ENCODE data around the gene DNTT. TPM values are rescaled to one million over a fixed set of nuclear protein-coding genes. Genes with fewer than 3 reads are reported as not detected.
A peak's percentile ranks its signal among the peaks of the same experiment; 100 is the strongest.

The DNTT gene
- total and polyA plus RNA-seq, 4 donors: not detected

DNA sequence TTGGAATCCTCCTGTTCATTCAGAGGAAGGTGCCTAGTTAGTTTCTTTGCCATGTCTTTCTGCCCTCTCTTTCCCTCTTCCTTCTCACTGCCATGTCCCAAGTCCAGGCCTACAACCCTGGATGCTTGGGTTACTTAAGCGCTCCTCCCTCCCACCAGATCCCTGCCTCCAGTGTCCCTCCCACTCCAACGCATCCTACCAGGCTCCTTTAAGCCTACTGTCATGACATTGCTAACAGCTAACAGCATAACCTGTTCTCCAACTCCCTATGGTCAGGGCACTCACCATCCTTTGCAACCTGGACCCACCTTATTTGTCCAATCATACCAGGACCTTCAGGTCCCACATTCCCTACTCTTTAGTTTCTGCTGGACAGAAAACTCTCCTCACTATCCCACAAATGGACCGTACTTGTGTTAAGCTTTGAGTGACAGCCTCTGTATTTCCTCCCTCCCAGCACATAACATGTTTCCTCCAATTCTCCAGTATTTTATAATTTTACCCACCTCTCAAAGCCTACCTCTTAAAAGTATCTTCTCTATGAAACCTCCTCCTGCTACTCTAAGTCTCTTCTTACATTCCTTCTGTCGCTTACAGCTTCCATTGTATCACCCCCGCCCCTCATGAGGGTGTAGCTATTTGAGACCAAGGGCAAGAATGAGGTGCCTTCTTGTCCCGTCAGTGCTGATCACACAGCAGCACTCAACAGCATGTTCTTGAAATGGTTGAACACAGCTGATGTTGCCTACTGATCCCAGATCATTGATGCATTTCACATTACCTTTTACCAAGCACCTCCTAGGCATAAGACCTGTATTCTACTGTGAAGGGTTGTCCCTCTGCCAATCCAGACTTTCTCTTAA lies 34.6 kb upstream of the DNTT start:
- Histone ChIP-seq H3K9me3 (ENCODE audit: control insufficient read depth in 4 of 4, insufficient read depth in 3 of 4, low read length in 3 of 4) (peaks cover 0 to 3% (median 0%) of the 10 kb centered on the region in 4 donors), H3K4me1 (ENCODE audit: control insufficient read depth in 5 of 5, insufficient read depth in 5 of 5, low read length in 5 of 5) (peaks cover 0 to 28% (median 5%) of the 10 kb centered on the region in 5 donors), H3K27me3 (ENCODE audit: control insufficient read depth in 3 of 3, insufficient read depth in 3 of 3, low read length in 2 of 3) (no peaks in the 10 kb centered on the region), H3K27ac (ENCODE audit: low read depth in 1 of 2, low read length in 1 of 2) (no peak overlapping the region), H3K36me3 (ENCODE audit: control insufficient read depth in 4 of 4, insufficient read depth in 4 of 4, low read length in 4 of 4) (no peaks in the 10 kb centered on the region), H3K4me3 (no peak overlapping the region), H3K9ac (ENCODE audit: insufficient read depth in 1 of 2, low read length in 2 of 2) (no peak overlapping the region)
- ATAC-seq (ENCODE audit: insufficient read depth, low FRiP score) (no peak), DNase-seq (no peak)
- WGBS, 2 donors: 79 to 81% methylated on average over 6 of the region's 6 CpGs
- TF ChIP-seq, protein P1, sequence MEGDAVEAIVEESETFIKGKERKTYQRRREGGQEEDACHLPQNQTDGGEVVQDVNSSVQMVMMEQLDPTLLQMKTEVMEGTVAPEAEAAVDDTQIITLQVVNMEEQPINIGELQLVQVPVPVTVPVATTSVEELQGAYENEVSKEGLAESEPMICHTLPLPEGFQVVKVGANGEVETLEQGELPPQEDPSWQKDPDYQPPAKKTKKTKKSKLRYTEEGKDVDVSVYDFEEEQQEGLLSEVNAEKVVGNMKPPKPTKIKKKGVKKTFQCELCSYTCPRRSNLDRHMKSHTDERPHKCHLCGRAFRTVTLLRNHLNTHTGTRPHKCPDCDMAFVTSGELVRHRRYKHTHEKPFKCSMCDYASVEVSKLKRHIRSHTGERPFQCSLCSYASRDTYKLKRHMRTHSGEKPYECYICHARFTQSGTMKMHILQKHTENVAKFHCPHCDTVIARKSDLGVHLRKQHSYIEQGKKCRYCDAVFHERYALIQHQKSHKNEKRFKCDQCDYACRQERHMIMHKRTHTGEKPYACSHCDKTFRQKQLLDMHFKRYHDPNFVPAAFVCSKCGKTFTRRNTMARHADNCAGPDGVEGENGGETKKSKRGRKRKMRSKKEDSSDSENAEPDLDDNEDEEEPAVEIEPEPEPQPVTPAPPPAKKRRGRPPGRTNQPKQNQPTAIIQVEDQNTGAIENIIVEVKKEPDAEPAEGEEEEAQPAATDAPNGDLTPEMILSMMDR (IDR thresholded peaks at IDR 0.05; ENCODE audit: control extremely low read depth, extremely low read depth): no peak

DNA sequence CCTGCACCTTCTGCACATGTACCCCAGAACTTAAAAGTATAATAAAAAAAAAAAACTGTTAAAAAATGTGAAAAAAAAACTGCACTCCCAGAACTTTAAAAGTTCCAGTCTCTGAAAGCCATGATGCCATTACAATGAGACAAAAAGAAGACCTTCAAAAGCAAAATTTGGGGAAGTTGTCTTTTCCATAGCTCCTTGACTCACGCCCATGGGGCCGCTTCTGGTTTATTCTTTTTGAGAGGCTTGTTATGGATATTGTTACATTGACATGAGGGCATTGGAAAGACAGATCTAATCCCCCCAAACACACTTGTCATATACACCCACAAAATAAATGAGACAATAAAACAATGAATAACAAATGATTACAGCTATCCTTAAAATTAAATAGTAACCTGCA lies 33.7 kb upstream of the DNTT start:
- 60 to 75% methylated on average over 2 of the region's 2 CpGs for WGBS, 2 donors
- DNase-seq (no peak), ATAC-seq (ENCODE audit: insufficient read depth, low FRiP score) (no peak)
- Histone ChIP-seq H3K4me1 (ENCODE audit: control insufficient read depth in 5 of 5, insufficient read depth in 5 of 5, low read length in 5 of 5) (peaks cover 0 to 28% (median 5%) of the 10 kb centered on the region in 5 donors), H3K36me3 (ENCODE audit: control insufficient read depth in 4 of 4, insufficient read depth in 4 of 4, low read length in 4 of 4) (no peaks in the 10 kb centered on the region), H3K9me3 (ENCODE audit: control insufficient read depth in 4 of 4, insufficient read depth in 3 of 4, low read length in 3 of 4) (peaks cover 0 to 3% (median 0%) of the 10 kb centered on the region in 4 donors), H3K9ac (ENCODE audit: insufficient read depth in 1 of 2, low read length in 2 of 2) (peak overlapping the region in 1 of 2 donors; percentile 57), H3K4me3 (no peak overlapping the region), H3K27ac (ENCODE audit: low read depth in 1 of 2, low read length in 1 of 2) (no peak overlapping the region), H3K27me3 (ENCODE audit: control insufficient read depth in 3 of 3, insufficient read depth in 3 of 3, low read length in 2 of 3) (no peaks in the 10 kb centered on the region)
- TF ChIP-seq, protein P1 (IDR thresholded peaks at IDR 0.05; ENCODE audit: control extremely low read depth, extremely low read depth): no peak

DNA sequence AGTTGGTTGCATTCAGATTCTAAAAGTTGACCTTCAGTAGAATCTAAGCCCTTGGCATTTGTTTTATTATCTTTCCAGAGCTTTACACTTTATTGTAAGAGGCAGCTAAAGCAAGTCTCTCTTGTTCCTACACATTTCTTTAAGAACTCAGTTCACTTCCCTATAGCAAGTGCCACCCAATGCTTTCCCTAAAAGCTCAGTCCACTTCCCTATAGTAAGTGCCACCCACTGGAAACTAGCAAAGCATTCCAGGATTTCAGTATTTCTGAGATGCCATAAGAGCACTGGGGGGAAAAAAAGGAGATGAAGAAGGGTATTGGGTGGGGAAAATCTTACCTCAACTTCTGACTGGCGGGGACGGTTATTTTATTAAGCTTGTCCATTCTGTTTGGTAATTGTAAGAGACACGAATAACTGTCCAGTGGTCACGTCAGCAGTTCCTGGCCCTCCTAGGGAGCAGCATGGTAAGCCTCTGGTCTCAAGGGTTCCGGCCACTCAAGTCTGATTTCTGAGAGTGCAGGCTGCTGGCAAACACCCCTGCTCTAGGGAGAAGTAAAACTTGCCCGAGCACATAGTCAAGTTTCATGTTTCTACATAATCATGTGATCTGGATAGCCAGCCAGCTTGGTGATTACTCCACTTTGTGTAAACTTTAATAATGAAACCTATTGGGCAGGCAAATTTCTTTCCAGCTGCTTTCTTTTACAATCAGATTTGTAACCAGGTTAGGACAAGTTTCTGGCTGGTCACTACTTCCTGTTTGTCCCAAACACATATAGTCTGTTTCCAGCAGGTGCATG lies 33.0 kb upstream of the DNTT start, which contains the start of gene BLNK:
Gene BLNK (minus strand): TSS at position 554 of the 800 bp plus-strand sequence. CDS start 171 bp downstream, at position 383.
- Histone ChIP-seq H3K9ac (ENCODE audit: insufficient read depth in 1 of 2, low read length in 2 of 2) (peak within 1 kb of the TSS; percentile 14 to 57), H3K36me3 (ENCODE audit: control insufficient read depth in 4 of 4, insufficient read depth in 4 of 4, low read length in 4 of 4) (no peaks in the 10 kb centered on the region), H3K27ac (ENCODE audit: low read depth in 1 of 2, low read length in 1 of 2) (peak within 1 kb of the TSS in 1 of 2 donors; percentile 87), H3K9me3 (ENCODE audit: control insufficient read depth in 4 of 4, insufficient read depth in 3 of 4, low read length in 3 of 4) (peaks cover 0 to 2% (median 0%) of the 10 kb centered on the region in 4 donors), H3K4me3 (no peak within 1 kb of the TSS), H3K27me3 (ENCODE audit: control insufficient read depth in 3 of 3, insufficient read depth in 3 of 3, low read length in 2 of 3) (no peaks in the 10 kb centered on the region), H3K4me1 (ENCODE audit: control insufficient read depth in 5 of 5, insufficient read depth in 5 of 5, low read length in 5 of 5) (peaks cover 2 to 28% (median 5%) of the 10 kb centered on the region in 5 donors)
- DNase-seq (peak; percentile 85 to 97 (median 94)), ATAC-seq (ENCODE audit: insufficient read depth, low FRiP score) (peak; percentile 83)
- WGBS, 2 donors: 41 to 53% methylated on average over 6 of the region's 6 CpGs
- TF ChIP-seq, protein P1 (IDR thresholded peaks at IDR 0.05; ENCODE audit: control extremely low read depth, extremely low read depth): no peak
